HCT116 (cell line): Measurements from ENCODE around the gene GIMAP8.

Source experiments
- CBX3 ChIP-seq: IDR thresholded peaks from 2 replicates; pipeline ENCODE4 v1.6.1; 2012; ENCODE audit warnings: low read depth
- POLR2A ChIP-seq: IDR thresholded peaks from 2 replicates; pipeline ENCODE4 v1.7.0; 2011; ENCODE audit warnings: borderline replicate concordance; ENCODE audit not compliant: insufficient read depth, insufficient read length; ENCODE audit errors: extremely low read depth
- POLR2AphosphoS5 ChIP-seq: IDR thresholded peaks from 2 replicates; pipeline ENCODE4 v1.6.1; 2011; ENCODE audit warnings: mild to moderate bottlenecking, low read depth, low read length, moderate library complexity
- RAD21 ChIP-seq: IDR thresholded peaks from 2 replicates; pipeline ENCODE4 v1.6.1; 2012; ENCODE audit warnings: low read depth, mild to moderate bottlenecking
- YY1 ChIP-seq: IDR thresholded peaks from 2 replicates; pipeline ENCODE4 v1.6.1; 2011; ENCODE audit warnings: low read length, low read depth, moderate library complexity, mild to moderate bottlenecking; ENCODE audit not compliant: insufficient replicate concordance; ENCODE audit errors: extremely low read depth
- TF ChIP-seq, protein P1 (sequence below), 3 experiments: fragments of 200-600 bp in 1 of 3; sonication (generic) in 1 of 3; IDR thresholded peaks in 2 of 3; conservative IDR thresholded peaks in 1 of 3; 2 replicates each; pipeline ENCODE4 v1.5.1; 2012 to 2017; ENCODE audit warnings: low read depth in 2 of 3, low read length in 2 of 3, antibody characterized with exemption in 1 of 3, borderline replicate concordance in 1 of 3, control low read depth in 1 of 3, mild to moderate bottlenecking in 1 of 3, mixed read lengths in 1 of 3, mixed run types in 1 of 3, moderate library complexity in 1 of 3; ENCODE audit not compliant: insufficient read depth in 1 of 3

DNA sequence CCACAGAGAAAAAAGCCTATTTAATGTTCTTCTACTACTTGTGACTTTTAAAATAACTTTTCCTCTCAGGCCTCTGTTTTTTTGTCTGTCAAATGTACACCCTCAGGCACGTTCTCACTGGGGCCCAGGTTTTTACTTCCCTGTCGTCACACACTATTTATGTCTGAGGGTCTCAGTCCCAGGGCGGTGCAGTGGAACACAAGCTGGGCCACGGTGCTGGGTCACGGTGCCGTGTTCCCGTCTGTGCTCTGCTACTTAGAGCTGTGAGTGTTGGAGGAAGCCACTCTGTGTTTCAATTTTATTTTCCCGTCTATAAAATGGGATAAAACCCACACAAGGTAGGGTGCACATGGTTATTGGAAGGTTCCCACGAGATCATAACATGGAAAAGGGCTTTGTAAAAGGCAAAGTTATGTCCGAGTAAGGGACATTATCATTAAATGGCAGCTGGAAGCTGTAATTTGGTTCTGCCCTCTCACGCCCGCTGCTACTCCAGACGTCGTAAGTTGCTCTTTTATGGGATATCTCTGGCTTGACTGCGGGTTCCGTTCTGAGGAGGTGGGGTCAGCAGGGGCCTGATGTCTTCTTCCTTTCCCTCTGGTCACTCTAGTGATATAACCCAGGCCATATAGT lies 46.1 kb upstream of the GIMAP8 start:
- TF ChIP-seq RAD21 (no peak), YY1 (no peak), CBX3 (no peak), POLR2AphosphoS5 (no peak), POLR2A (no peak)
- TF ChIP-seq, protein P1, sequence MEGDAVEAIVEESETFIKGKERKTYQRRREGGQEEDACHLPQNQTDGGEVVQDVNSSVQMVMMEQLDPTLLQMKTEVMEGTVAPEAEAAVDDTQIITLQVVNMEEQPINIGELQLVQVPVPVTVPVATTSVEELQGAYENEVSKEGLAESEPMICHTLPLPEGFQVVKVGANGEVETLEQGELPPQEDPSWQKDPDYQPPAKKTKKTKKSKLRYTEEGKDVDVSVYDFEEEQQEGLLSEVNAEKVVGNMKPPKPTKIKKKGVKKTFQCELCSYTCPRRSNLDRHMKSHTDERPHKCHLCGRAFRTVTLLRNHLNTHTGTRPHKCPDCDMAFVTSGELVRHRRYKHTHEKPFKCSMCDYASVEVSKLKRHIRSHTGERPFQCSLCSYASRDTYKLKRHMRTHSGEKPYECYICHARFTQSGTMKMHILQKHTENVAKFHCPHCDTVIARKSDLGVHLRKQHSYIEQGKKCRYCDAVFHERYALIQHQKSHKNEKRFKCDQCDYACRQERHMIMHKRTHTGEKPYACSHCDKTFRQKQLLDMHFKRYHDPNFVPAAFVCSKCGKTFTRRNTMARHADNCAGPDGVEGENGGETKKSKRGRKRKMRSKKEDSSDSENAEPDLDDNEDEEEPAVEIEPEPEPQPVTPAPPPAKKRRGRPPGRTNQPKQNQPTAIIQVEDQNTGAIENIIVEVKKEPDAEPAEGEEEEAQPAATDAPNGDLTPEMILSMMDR (IDR thresholded peaks at IDR 0.05 in 2 of 3, conservative IDR thresholded peaks at IDR 0.05 in 1 of 3; ENCODE audit: borderline replicate concordance in 1 of 3, insufficient read depth in 1 of 3, low read depth in 2 of 3, low read length in 2 of 3), result no peak
